ENCODE data around the gene TTC21B. TPM values are rescaled to one million over a fixed set of nuclear protein-coding genes. Genes with fewer than 3 reads are reported as not detected.
A peak's percentile ranks its signal among the peaks of the same experiment; 100 is the strongest.

The TTC21B gene
- total RNA-seq, 1 donor from 2014 or later = 32.2 TPM

GRCh38 chr2:165924946-165925345 is 28.6 kb downstream of the TTC21B start:
- DNase-seq (ENCODE audit: low read depth) = no peak

DNA sequence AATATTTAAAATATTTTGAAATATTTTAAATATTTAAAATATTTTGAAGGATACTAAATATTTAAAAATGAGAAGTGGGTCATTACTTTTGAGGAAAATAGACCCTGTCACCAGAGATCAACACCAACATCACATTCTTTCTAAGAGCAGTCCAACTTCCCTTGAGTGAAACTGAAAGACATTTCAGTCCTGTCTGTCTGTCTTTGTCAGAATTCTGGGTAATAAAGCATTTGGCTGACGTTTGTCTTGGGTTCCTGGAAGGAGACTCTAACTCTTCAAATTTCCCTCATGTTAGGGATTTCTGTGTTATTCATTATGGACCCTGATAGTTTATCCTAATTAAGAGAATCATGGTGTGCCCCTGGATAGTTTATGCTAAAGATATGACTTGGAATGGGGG is 32.8 kb downstream of the TTC21B start:
- DNase-seq (ENCODE audit: low read depth) = no peak

GRCh38 chr2:165913636-165914035 is 39.9 kb downstream of the TTC21B start:
- no peak for DNase-seq (ENCODE audit: low read depth)

- DNase-seq (ENCODE audit: low read depth) = no peak
Observed at GRCh38 chr2:165911981-165912380, 41.6 kb downstream of the TTC21B start.

GRCh38 chr2:165911231-165911630 is 42.3 kb downstream of the TTC21B start:
- DNase-seq (ENCODE audit: low read depth) = no peak

GRCh38 chr2:165909466-165909865 is 44.1 kb downstream of the TTC21B start:
- DNase-seq (ENCODE audit: low read depth) = no peak

- no peak for DNase-seq (ENCODE audit: low read depth)
Observed at GRCh38 chr2:165905854-165906253, 47.7 kb downstream of the TTC21B start.

DNA sequence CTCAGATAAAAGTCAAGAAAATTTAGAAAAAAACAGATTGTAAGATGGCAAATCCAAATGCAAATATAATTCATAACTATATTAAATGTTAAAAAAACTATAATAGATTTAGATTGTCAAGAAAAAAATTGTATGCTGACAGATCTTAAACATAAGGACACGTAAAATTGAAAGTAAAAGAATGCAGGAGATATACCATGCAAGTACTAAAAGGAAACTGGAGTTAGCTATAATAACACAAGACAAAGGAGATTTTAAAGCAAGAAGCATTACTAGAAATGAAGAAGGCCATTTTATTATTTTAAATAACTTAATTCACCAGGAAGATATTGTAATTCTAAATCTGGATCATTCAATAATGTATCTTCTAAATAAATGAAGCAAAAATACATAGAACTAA is 48.3 kb downstream of the TTC21B start:
- no peak for DNase-seq (ENCODE audit: low read depth)

- no peak for DNase-seq (ENCODE audit: low read depth)
Observed at GRCh38 chr2:165904432-165904831, 49.1 kb downstream of the TTC21B start.

- no peak for DNase-seq (ENCODE audit: low read depth)
Observed at GRCh38 chr2:165903406-165903805, 50.2 kb downstream of the TTC21B start.

DNA sequence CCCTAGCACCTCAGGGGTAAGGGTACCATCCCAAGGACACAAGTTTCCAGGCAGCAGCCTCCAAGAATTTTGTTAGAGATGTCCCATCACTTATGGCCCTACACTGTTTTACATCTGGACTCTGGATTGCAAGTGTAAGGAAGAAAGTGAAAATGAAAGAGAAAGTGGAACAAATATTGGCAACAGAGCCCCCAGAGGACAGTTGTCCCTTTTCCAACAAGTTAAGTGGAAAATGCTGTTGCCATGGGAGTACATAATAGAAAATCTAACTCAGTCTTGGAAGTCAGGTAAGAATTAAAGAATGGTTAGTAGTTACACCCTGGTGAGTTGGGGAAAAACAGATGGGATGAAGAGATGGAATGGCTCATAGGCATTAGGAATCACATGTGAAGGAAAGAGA is 50.6 kb downstream of the TTC21B start:
- DNase-seq (ENCODE audit: low read depth) = peak; percentile 54

DNA sequence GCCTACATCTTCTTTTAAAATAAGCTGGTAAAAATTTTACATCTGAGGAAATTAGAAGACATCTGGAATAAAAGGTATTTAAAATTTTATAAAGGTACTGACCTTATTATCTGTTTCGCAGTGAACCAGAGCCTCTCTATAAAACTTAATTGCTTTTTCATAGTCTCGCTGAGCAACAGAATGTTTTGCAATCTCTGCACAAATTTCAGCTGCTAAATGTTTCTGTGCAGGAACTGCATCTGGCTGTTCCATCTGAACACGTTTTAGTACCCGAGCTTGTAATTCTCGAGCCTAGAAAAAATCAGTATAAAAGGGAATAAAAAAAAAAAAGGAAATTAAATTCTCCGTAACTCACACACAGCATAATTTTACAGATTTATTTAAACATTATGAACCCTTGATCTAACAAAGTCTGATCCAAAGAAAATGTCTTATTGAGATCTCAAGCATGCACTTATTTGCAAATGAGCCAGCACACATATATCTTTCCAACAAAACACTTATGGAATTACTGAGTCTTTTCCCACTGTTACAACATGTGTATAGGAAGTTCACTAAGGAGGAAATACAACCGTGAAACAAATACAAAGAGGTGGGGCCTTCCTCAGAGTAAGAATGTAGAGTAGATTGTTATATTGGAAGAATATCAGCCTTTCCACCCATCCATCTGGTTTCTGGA is 51.8 kb downstream of the TTC21B start:
- no peak for DNase-seq (ENCODE audit: low read depth)

- peak; percentile 22 for DNase-seq (ENCODE audit: low read depth)
Observed at GRCh38 chr2:165899311-165899710, 54.3 kb downstream of the TTC21B start.

- peak; percentile 83 for DNase-seq (ENCODE audit: low read depth)
Observed at GRCh38 chr2:165898381-165898780, 55.2 kb downstream of the TTC21B start.

DNA sequence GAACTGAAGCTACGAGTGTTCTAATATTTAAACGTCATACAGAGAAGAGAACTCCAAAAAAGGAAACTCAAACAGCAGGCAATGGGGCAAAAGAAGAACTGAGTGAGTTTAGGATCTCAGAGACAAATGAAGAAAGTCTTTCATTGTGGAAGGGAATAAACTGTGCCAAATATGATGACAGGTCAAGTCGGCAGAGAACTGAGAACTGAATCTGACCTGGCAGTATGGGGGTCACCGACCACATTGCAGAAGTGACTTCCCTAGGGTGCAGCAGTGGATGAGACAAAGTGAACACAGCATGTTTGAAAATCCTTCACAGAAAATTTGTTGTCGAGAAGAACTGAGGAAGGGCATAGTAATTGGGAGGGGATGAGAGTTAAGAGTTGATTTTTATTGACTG is 55.9 kb downstream of the TTC21B start:
- DNase-seq (ENCODE audit: low read depth) = no peak

GRCh38 chr2:165897074-165897473 is 56.5 kb downstream of the TTC21B start:
- DNase-seq (ENCODE audit: low read depth) = no peak

GRCh38 chr2:165895974-165896373 is 57.6 kb downstream of the TTC21B start:
- no peak for DNase-seq (ENCODE audit: low read depth)

DNA sequence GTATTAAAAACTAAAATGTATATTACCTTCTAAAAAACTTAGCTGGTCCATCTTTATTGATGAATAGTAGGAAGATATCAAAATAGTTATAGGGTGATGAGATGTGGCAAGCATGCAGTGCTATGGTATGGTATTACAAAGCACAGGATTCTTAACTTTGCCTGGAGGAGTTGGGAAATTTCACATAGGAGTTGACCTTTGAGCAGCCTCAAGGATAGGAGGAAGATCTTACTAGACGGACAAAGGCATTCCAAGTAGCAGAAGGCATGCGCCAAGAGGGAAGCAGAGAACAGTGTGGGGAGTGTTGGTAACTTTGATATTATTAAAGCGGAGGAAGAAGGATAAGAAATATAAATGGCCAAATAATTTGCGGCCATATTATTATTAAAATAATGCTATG is 60.0 kb downstream of the TTC21B start:
- no peak for DNase-seq (ENCODE audit: low read depth)

- no peak for DNase-seq (ENCODE audit: low read depth)
Observed at GRCh38 chr2:165892526-165892925, 61.0 kb downstream of the TTC21B start.

- DNase-seq (ENCODE audit: low read depth) = no peak
Observed at GRCh38 chr2:165891943-165892342, 61.6 kb downstream of the TTC21B start.

DNA sequence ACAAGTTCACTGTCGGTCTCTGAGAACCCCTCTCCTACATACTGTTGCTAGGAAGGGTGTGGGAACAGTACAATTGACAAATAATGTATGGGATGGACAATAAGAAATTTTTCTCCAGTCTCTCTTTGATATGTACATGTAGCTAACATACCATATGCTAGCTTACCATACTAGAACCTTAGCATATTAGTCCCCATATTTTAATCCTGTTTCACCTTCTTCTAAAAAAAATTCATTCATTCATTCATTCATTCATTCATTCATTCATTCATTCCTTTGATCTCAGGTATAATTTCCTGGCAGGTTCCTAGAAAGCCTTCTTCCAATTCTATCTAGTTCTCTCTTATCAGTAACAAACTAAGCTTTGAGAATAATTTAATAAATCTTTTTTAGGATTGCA is 62.2 kb downstream of the TTC21B start:
- no peak for DNase-seq (ENCODE audit: low read depth)

DNA sequence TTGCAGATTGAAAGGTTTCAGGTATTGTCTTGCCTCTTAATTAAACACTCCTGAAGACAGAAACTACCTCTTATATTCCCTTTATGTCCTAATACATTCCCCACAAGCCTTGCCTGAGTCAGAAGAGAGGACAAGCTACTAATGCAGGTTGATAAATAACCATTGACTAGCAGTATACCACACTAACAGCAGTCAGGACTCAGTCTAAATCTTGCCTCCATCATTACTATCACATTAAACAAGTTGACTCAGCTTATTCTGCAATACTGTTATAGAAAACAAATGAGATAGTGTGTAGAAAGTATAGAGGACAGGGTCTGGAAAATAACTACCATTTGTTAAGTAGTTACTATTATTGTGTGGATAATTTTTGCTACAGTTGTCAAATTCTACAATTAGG is 63.8 kb downstream of the TTC21B start:
- peak; percentile 86 for DNase-seq (ENCODE audit: low read depth)

DNA sequence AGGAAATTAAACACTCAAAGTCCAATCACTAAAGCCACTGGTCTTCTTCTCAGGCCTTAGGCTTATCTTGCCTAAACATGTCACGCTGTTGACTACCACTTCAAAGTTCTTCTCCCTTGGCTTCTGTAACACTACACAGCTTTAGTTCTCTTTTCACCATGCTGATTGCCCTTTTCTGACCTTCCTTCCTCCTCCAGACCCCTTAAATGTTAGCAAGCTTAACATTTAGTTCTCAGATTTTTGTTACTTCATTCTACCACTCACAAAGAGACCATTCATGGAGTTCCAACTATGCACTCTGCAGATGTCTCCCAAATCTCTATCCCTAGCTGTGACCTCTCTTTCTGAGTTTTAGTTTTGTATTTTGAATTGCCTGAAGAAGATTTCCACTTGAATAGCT is 64.4 kb downstream of the TTC21B start:
- no peak for DNase-seq (ENCODE audit: low read depth)

DNA sequence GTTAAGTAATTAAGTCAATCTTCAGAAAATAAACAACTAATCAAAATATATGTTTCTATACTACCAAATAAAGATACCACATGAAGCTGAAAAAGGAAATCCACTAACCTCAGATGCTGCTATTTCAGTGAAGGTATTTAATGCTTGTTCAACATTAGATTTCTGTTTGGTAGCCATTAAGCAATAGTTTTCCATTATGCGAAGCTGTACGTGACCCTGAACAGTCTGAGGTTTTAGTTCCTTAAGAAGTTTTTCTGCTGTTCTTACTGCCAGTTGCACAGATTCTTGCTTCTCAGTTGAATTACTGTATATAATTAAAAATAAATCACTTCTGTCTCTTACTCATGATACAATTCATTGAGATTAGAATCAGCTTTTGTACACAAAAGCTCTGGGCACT is 65.4 kb downstream of the TTC21B start:
- peak; percentile 44 for DNase-seq (ENCODE audit: low read depth)
